NOMO-1 treated with DMSO at 0.1 percent for 48 hours (cell line): ENCODE measurements around the gene ZNF646.

Experiments used
- DNase-seq: peaks from one replicate; lab custom pipeline; 2025; ENCODE audit not compliant: unreplicated experiment; lab: John Stamatoyannopoulos, UW

Gene ZNF646

GRCh38 chr16:31106509-31107464, 32.6 kb downstream of the ZNF646 start:
- DNase-seq = no peak

GRCh38 chr16:31107465-31107867, 33.2 kb downstream of the ZNF646 start:
- DNase-seq = no peak

GRCh38 chr16:31108035-31108793, 34.0 kb downstream of the ZNF646 start, which contains the start of gene BCKDK:
BCKDK (plus strand) TSS chr16:31108386; CDS start chr16:31109224, 838 bp downstream.
- DNase-seq = peak; percentile 49

GRCh38 chr16:31108794-31109558, 34.8 kb downstream of the ZNF646 start:
- DNase-seq = no peak

GRCh38 chr16:31109622-31110021, 35.4 kb downstream of the ZNF646 start:
- DNase-seq = no peak

GRCh38 chr16:31110106-31111034, 36.1 kb downstream of the ZNF646 start:
- no peak for DNase-seq

- no peak for DNase-seq
These were observed 37.8 kb downstream of the ZNF646 start for GRCh38 chr16:31111881-31112466.

GRCh38 chr16:31112711-31113110, 38.5 kb downstream of the ZNF646 start:
- no peak for DNase-seq

- peak; percentile 54 for DNase-seq
These were observed 39.2 kb downstream of the ZNF646 start for GRCh38 chr16:31113121-31114120.

GRCh38 chr16:31114468-31114867, 40.2 kb downstream of the ZNF646 start:
- no peak for DNase-seq

- peak; percentile 98 for DNase-seq
These were observed 43.4 kb downstream of the ZNF646 start, which contains the start of gene KAT8 for GRCh38 chr16:31117384-31118222. KAT8 (plus strand) TSS chr16:31117664; CDS start chr16:31117682, 18 bp downstream.

- peak; percentile 11 for DNase-seq
These were observed 44.3 kb downstream of the ZNF646 start for GRCh38 chr16:31118223-31119155.

- no peak for DNase-seq
These were observed 45.9 kb downstream of the ZNF646 start for GRCh38 chr16:31120129-31120528.

GRCh38 chr16:31125844-31126243, 51.6 kb downstream of the ZNF646 start:
- no peak for DNase-seq

GRCh38 chr16:31127182-31127581, 53.0 kb downstream of the ZNF646 start:
- DNase-seq = no peak
